ENCODE data around the gene PHGDH.
"Not testable (repeated sequence)": the region's sequence is repeated elsewhere in the genome, so short reads cannot be mapped to it uniquely, and the experiment has no call there.

PHGDH gene

DNA sequence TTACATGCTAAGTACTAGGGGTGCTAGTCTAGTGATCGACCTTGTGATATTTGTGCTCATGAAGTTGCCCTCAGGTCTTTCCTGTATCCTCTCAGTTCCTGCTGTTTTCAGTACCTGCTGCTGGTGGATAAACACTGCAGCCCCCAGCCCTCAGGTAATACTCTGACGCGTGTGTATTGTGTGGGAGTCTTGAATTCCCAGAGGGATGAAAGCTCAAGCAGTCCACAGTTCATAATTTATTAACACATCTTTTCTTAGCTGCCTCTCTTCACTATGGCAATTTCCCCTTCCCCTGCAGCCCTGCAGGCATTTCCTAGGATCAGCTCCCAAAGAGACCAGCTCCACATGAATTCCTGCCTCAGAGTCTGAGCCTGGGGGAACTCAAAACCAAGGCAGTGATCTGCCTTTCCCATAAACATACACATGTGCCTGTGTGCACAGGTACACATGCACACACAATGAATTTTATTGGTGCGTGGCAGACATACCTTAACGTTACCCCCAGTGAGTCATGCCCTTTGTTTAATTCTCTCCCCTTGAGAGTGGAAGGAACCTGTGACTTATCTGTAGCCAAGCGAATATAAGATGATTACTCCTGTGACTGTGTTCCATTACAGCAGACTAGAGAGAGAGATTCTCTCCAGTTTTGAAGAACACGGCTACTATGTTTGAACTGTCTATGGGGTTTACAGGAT is 71.0 kb downstream of the PHGDH start:
- Histone ChIP-seq H3K9me3 (ENCODE audit: insufficient read depth, low read length) (no peaks in the 10 kb centered on the region), H3K79me2 (ENCODE audit: low read length) (no peaks in the 10 kb centered on the region), H3K9ac (ENCODE audit: low read length) (no peak overlapping the region), H3K4me2 (ENCODE audit: low read length) (no peak overlapping the region), H3K4me1 (ENCODE audit: low read length) (peaks cover 8% of the 10 kb centered on the region), H3K36me3 (replicated peaks; ENCODE audit: low read depth, low read length) (no peaks in the 10 kb centered on the region), H3K27ac (ENCODE audit: low read length) (no peak overlapping the region), H3K27me3 (ENCODE audit: low read depth, low read length) (peaks cover 52% of the 10 kb centered on the region), H4K20me1 (ENCODE audit: insufficient read depth, low read length) (no peaks in the 10 kb centered on the region), H2AFZ (ENCODE audit: low read depth, low read length) (no peak overlapping the region), H3K4me3 (ENCODE audit: low read length) (no peak overlapping the region)
- TF ChIP-seq, protein P1, sequence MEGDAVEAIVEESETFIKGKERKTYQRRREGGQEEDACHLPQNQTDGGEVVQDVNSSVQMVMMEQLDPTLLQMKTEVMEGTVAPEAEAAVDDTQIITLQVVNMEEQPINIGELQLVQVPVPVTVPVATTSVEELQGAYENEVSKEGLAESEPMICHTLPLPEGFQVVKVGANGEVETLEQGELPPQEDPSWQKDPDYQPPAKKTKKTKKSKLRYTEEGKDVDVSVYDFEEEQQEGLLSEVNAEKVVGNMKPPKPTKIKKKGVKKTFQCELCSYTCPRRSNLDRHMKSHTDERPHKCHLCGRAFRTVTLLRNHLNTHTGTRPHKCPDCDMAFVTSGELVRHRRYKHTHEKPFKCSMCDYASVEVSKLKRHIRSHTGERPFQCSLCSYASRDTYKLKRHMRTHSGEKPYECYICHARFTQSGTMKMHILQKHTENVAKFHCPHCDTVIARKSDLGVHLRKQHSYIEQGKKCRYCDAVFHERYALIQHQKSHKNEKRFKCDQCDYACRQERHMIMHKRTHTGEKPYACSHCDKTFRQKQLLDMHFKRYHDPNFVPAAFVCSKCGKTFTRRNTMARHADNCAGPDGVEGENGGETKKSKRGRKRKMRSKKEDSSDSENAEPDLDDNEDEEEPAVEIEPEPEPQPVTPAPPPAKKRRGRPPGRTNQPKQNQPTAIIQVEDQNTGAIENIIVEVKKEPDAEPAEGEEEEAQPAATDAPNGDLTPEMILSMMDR (IDR thresholded peaks at IDR 0.05; ENCODE audit: low read depth, low read length): no peak
- TF ChIP-seq EZH2phosphoT487 (IDR thresholded peaks at IDR 0.05; ENCODE audit: low read depth): no peak

DNA sequence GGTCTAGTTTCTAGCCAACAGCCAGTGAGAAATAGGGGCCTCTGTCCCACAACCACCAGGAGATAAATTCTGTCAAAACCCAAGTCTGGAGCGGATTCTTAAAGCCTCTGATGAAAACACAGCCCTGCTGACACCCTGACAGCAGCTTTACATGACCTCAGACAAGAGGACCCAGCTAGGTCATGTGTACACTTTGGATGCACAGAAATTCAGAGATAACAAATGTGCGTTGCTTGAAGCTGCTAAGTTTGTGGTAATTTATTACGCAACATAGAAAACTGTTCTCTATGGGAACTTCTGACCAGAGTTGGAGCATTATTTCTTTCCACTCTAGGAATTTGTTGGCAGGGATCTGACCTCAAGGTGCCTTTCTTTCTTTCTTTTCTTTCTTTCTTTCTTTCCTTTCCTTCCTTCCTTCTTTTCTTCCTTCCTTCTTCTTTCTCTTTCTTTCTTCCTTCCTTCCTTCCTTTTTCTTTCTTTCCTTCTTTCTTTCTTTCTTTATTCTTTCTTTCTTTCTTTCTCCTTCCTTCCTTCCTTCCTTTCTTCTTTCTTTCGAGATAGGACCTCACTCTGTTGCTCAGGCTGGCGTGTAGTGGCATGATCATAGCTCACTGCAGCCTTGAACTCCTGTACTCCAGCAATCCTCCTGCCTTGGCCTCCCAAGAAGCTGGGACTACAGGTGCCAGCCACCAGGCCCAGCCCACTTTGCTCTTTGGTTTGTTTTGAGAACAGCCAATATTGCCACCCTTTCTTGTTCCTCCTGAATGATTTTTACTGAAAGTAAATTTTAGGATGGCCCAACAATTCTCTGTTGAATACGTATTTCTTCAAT is 71.8 kb downstream of the PHGDH start:
- H3K9me3 ChIP-seq (ENCODE audit: insufficient read depth, low read length): no peaks in the 10 kb centered on the region
- H3K4me2 ChIP-seq (ENCODE audit: low read length): no peak overlapping the region
- H3K9ac ChIP-seq (ENCODE audit: low read length): no peak overlapping the region
- H3K27ac ChIP-seq (ENCODE audit: low read length): no peak overlapping the region
- no peaks in the 10 kb centered on the region for H3K79me2 ChIP-seq (ENCODE audit: low read length)
- H3K4me1 ChIP-seq (ENCODE audit: low read length): peaks cover 8% of the 10 kb centered on the region
- no peaks in the 10 kb centered on the region for H4K20me1 ChIP-seq (ENCODE audit: insufficient read depth, low read length)
- peaks cover 59% of the 10 kb centered on the region for H3K27me3 ChIP-seq (ENCODE audit: low read depth, low read length)
- H3K4me3 ChIP-seq (ENCODE audit: low read length): no peak overlapping the region
- no peaks in the 10 kb centered on the region for H3K36me3 ChIP-seq (replicated peaks; ENCODE audit: low read depth, low read length)
- no peak overlapping the region for H2AFZ ChIP-seq (ENCODE audit: low read depth, low read length)
- no peak for TF ChIP-seq EZH2phosphoT487 (IDR thresholded peaks at IDR 0.05; ENCODE audit: low read depth)
- TF ChIP-seq, protein P1 (IDR thresholded peaks at IDR 0.05; ENCODE audit: low read depth, low read length): no peak

DNA sequence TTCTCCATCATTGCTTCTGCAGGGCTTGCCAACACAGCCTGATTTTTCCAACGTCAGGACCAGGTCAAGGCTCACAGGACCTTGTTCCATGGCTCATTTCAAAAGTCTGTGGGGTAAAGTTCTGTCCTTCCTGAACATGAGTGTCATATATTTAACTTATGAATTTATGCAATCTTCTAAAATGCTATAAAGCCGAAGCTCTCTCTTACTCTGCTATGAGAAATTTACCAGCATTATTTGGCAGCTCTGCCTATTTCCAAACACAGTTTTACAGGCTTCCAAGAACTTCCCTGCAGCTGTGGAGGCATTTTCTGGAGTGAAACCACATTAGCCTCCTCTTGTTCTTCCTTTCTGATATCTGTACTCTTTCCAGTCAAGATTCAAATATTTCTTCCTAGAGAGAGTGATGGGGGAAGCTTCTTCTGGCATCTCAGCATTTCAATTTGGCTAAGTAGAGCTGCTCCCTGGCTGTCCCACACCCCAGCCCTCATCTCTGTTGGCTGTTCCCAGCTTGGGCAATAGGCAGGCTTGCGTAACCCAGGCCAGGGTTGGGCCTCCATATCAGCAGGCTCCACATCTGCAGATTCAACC is 72.6 kb downstream of the PHGDH start:
- no peaks in the 10 kb centered on the region for H3K36me3 ChIP-seq (replicated peaks; ENCODE audit: low read depth, low read length)
- H3K9ac ChIP-seq (ENCODE audit: low read length): no peak overlapping the region
- H3K27ac ChIP-seq (ENCODE audit: low read length): no peak overlapping the region
- TF ChIP-seq EZH2phosphoT487 (IDR thresholded peaks at IDR 0.05; ENCODE audit: low read depth): no peak
- TF ChIP-seq, protein P1 (IDR thresholded peaks at IDR 0.05; ENCODE audit: low read depth, low read length): no peak
- H3K4me2 ChIP-seq (ENCODE audit: low read length): no peak overlapping the region
- H3K79me2 ChIP-seq (ENCODE audit: low read length): no peaks in the 10 kb centered on the region
- no peak overlapping the region for H3K4me3 ChIP-seq (ENCODE audit: low read length)
- H4K20me1 ChIP-seq (ENCODE audit: insufficient read depth, low read length): no peaks in the 10 kb centered on the region
- H3K27me3 ChIP-seq (ENCODE audit: low read depth, low read length): peaks cover 59% of the 10 kb centered on the region
- H3K4me1 ChIP-seq (ENCODE audit: low read length): peaks cover 8% of the 10 kb centered on the region
- no peaks in the 10 kb centered on the region for H3K9me3 ChIP-seq (ENCODE audit: insufficient read depth, low read length)
- no peak overlapping the region for H2AFZ ChIP-seq (ENCODE audit: low read depth, low read length)

DNA sequence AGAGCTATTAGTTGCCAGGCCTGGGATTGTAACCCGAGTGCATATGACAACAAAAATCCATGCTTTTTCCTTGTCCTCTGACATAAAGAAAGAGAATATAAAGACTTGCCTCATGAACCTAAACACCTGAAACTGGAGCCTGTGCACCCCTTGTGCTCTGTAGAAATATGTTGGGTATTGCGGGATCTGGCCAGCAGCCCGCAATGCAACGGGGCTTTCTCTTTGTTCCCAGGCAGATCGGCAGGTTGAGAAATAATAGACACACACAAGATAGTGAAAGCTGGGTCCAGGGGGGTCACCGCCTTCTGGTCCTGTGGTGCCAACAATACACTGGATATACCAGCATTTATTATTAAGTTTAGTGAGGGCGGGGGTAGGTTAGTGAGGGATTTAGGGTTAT is 74.3 kb downstream of the PHGDH start:
- not testable (repeated sequence) for H3K9ac ChIP-seq (ENCODE audit: low read length); H3K79me2 ChIP-seq (ENCODE audit: low read length); H3K27ac ChIP-seq (ENCODE audit: low read length); H4K20me1 ChIP-seq (ENCODE audit: insufficient read depth, low read length); H3K4me2 ChIP-seq (ENCODE audit: low read length); H3K9me3 ChIP-seq (ENCODE audit: insufficient read depth, low read length); H3K4me3 ChIP-seq (ENCODE audit: low read length); H3K36me3 ChIP-seq (replicated peaks; ENCODE audit: low read depth, low read length); H2AFZ ChIP-seq (ENCODE audit: low read depth, low read length); H3K4me1 ChIP-seq (ENCODE audit: low read length)
- H3K27me3 ChIP-seq (ENCODE audit: low read depth, low read length): peaks cover 44% of the 10 kb centered on the region

DNA sequence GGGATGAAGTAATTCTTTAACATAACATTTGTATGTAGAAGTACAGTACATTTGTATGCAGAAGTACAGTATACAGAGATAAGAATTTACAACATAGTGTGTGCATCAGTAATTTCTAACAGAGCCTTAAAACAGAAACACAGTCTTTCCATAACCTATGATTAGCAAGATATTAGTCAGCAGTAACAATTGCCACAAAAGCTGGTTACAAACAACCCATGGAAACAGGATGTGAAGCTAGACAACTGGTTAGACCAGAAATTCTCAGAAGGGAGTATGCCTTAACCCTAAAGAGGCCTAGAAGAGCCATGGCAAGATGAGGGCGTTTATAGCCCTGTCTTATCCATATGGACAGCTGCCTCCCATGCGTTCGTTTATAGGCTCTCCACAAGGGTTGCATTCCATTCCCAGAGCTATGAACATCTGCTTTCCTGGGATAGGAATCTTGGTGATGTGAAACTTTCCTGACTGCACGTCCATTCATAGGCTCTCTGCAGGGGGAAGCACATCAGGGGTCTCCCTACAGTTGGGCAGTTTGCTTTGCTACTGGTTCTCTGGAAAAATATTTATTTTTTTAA is 74.8 kb downstream of the PHGDH start:
- not testable (repeated sequence) for H3K27ac ChIP-seq (ENCODE audit: low read length)

More for the DNA sequence above, 74.8 kb downstream of the PHGDH start:
- not testable (repeated sequence) for H3K36me3 ChIP-seq (replicated peaks; ENCODE audit: low read depth, low read length); H3K4me3 ChIP-seq (ENCODE audit: low read length); H3K79me2 ChIP-seq (ENCODE audit: low read length); H3K4me1 ChIP-seq (ENCODE audit: low read length); H3K9ac ChIP-seq (ENCODE audit: low read length); H3K9me3 ChIP-seq (ENCODE audit: insufficient read depth, low read length); H2AFZ ChIP-seq (ENCODE audit: low read depth, low read length); H4K20me1 ChIP-seq (ENCODE audit: insufficient read depth, low read length); H3K4me2 ChIP-seq (ENCODE audit: low read length)
- H3K27me3 ChIP-seq (ENCODE audit: low read depth, low read length): peaks cover 40% of the 10 kb centered on the region

All from OCI-LY3 (cell line).